HG02610 (cell line): ENCODE measurements around the gene MMP8.
"Not testable (repeated sequence)": the region's sequence is repeated elsewhere in the genome, so short reads cannot be mapped to it uniquely, and the experiment has no call there.

ENCODE experiments used
- ATAC-seq: cut with Tn5 transposase; IDR thresholded peaks from one replicate; pipeline ENCODE4 v1.9.1; 2021; ENCODE audit warnings: mild to moderate bottlenecking, moderate library complexity; ENCODE audit not compliant: unreplicated experiment

Gene MMP8, protein sequence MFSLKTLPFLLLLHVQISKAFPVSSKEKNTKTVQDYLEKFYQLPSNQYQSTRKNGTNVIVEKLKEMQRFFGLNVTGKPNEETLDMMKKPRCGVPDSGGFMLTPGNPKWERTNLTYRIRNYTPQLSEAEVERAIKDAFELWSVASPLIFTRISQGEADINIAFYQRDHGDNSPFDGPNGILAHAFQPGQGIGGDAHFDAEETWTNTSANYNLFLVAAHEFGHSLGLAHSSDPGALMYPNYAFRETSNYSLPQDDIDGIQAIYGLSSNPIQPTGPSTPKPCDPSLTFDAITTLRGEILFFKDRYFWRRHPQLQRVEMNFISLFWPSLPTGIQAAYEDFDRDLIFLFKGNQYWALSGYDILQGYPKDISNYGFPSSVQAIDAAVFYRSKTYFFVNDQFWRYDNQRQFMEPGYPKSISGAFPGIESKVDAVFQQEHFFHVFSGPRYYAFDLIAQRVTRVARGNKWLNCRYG

GRCh38 chr11:102724904-102725500 lies at the start of gene MMP8:
MMP8 (minus strand) TSS chr11:102724954; CDS start chr11:102724855, 99 bp downstream.
- ATAC-seq = no peak

DNA sequence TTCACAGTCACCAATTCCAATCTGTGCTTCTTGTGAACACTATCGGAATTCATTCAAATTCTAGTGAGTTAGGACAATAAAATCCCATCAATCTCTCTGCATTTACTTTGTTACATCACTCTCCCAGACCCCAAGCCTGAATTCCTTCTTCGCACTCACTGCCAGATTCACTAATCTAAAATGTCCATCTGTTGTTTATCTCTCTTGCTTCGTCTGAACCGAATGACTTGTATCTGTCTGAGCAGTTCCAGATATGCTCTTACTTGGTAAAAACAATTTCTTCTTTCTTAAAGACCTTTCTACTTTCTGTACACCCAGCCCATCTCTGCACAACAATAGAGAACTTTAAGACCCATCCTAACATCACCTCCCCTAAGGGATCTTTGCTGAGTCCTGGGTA lies 48.6 kb upstream of the MMP8 start:
- ATAC-seq = no peak

GRCh38 chr11:102771351-102771750 lies 46.6 kb upstream of the MMP8 start:
- no peak for ATAC-seq

GRCh38 chr11:102770191-102770590 lies 45.4 kb upstream of the MMP8 start:
- no peak for ATAC-seq

DNA sequence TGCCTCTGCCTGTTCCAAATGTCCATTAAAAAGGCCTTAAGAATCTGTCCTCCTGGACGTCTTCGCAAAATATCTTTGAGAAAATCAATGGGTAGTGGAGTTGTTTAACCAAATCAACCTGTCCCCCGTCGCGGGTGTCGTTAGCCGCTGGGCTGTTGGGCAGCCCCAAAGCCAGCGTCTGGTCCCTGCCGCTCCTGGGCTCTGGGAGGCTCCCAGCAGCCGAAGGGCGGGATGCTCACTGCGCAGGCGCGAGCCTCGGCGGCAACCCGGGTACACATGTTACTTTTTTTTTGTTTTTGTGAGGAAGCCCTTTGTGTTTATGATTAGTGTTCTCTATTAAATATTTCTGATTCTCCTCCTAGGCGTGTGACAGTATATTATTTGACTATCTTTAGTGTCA lies 43.0 kb upstream of the MMP8 start:
- no peak for ATAC-seq

- ATAC-seq = no peak
These were observed 38.7 kb upstream of the MMP8 start for GRCh38 chr11:102763440-102763839.

DNA sequence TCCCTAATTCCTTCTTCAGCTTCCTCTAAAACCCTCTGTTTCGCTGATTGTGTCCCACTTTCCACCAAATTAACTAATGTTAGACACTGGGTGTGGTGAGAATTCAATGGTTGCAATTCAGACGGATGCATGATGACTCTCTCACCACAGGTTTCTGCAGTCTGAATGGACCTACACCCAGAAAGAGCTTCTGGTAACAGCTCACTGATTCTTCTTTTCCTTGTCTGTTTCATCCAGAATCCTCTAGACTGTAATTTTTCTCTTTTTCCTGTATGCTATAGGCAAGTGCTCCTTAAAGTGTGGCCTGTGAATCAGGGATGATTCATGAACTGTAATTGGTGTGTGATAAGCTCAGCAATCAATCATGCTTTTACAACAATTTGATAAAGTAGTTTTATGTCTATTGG lies 37.6 kb upstream of the MMP8 start:
- no peak for ATAC-seq

- no peak for ATAC-seq
These were observed 37.0 kb upstream of the MMP8 start for GRCh38 chr11:102761646-102762238.

DNA sequence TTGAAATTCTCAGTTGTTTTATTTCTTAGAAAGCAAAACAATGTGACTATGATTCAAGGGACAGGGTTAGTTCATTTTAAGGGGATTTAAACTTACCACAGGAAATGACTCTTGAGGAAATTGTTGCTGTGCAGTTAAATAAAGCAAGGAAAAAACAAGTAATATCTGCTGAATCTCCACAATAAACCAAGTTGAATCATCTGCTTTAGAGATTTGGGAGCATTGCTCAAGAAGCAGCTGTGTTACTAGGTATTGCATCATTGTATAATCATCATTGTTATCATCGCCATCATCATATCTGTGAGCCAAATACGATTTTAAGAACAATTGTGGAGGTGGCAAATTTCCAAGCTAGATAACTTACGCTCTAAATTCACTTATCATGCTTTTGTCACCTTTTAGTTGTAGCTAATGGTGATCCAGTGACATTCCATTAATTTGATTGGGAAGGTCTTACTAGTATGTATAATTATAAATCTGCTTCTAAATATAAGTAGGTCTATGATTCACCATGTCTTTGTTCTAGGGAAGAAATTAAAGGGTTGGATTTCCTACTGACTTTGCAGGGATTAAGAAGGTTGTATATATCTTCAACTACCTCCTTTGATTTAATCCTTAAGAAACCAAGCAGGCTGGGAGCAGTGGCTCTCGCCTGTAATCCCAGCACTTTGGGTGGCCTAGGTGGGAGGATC lies 35.7 kb upstream of the MMP8 start:
- no peak for ATAC-seq

- ATAC-seq = peak; percentile 53
These were observed 33.2 kb upstream of the MMP8 start for GRCh38 chr11:102757823-102758549.

GRCh38 chr11:102753267-102753666 lies 28.5 kb upstream of the MMP8 start:
- no peak for ATAC-seq

DNA sequence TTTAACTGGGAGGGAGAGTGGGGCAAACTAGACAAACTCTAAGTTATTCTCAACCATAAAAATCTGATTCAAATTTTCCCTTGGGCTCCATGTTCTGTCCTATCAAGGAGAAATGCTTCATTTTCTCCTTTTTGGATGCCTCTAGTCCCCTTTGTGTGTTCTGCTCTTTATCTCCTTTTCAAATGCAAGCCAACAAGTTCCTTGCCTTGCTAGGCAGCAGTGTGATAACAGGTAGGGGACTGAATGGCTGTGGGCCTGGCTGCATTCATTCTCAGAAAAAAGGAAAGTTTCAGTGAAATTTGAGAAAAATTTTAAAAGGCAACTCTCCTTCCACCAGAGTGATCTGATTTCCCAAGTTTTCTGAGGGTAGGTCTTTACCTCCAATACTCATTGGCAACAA lies 26.9 kb upstream of the MMP8 start:
- ATAC-seq = no peak

GRCh38 chr11:102749101-102749722 lies 24.5 kb upstream of the MMP8 start:
- no peak for ATAC-seq

DNA sequence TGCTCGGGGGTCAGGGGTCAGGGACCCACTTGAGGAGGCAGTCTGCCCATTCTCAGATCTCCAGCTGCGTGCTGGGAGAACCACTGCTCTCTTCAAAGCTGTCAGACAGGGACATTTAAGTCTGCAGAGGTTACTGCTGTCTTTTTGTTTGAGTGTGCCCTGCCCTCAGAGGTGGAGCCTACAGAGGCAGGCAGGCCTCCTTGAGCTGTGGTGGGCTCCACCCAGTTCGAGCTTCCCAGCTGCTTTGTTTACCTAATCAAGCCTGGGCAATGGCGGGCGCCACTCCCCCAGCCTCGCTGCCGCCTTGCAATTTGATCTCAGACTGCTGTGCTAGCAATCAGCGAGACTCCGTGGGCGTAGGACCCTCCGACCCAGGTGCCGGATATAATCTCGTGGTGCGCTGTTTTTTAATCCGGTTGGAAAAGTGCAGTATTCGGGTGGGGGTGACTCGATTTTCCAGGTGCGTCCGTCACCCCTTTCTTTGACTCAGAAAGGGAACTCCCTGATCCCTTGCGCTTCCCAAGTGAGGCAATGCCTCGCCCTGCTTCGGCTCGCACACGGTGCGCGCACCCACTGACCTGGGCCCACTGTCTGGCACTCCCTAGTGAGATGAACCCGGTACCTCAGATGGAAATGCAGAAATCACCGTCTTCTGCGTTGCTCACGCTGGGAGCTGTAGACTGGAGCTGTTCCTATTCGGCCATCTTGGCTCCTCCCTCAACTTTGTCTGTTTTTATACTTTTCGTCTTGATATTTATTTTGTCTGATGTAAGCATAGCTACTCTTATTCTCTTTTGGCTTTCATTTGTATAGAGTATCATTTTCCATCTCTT lies 22.2 kb upstream of the MMP8 start:
- not testable (repeated sequence) for ATAC-seq

GRCh38 chr11:102734650-102735049 lies 9.9 kb upstream of the MMP8 start:
- ATAC-seq = no peak

DNA sequence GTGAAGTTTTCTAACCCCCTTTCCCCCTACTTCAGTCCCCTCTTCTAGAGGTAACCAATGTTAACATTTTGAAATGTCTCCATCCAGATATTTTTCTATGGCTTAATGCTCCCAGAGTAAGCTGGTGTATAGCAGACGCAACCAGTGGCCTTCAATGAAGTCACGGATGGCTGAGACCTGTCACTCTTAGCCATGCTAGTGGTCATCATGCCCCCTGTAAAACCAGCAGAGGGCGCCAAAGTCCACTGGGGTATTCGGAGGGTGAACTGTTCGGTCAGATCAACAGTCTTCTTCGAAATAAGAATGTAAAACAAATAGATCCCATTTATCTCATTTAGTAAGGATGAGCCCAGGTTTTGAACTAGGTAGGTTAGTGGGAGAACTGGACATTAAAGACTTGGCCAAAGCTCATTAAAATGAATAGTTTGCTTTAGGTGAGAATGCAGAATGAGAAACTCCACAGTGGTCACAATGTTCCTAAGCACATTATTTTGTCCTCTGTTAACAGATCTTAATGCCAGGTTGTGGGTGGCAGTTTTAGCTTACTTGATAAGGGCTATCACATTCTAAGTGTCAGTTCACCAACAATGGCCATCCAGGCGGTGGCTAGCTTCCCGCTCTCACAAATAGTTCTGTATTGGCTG lies 8.6 kb upstream of the MMP8 start:
- peak; percentile 79 for ATAC-seq

DNA sequence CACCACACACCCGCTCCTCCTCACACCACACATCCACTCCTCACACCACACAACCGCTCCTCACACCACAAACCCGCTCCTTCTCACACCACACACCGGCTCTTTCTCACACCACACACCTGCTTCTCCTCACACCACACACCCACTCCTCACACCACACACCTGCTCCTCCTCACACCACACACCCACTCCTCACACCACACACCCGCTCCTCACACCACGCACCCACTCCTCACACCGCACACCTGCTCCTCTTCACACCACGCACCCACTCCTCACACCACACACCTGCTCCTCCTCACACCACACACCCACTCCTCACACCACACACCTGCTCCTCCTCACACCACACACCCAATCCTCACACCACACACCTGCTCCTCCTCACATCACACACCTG lies 6.2 kb upstream of the MMP8 start:
- not testable (repeated sequence) for ATAC-seq

- ATAC-seq = no peak
These were observed 5.4 kb upstream of the MMP8 start for GRCh38 chr11:102729849-102730815.
